Raji (cell line): ENCODE measurements around the gene ITPR2.

Source experiments
- POLR2A ChIP-seq: IDR thresholded peaks from 2 replicates; pipeline ENCODE4 v1.6.1; 2011; ENCODE audit warnings: low read depth, low read length, control low read depth; ENCODE audit not compliant: insufficient read depth

ITPR2 gene

DNA sequence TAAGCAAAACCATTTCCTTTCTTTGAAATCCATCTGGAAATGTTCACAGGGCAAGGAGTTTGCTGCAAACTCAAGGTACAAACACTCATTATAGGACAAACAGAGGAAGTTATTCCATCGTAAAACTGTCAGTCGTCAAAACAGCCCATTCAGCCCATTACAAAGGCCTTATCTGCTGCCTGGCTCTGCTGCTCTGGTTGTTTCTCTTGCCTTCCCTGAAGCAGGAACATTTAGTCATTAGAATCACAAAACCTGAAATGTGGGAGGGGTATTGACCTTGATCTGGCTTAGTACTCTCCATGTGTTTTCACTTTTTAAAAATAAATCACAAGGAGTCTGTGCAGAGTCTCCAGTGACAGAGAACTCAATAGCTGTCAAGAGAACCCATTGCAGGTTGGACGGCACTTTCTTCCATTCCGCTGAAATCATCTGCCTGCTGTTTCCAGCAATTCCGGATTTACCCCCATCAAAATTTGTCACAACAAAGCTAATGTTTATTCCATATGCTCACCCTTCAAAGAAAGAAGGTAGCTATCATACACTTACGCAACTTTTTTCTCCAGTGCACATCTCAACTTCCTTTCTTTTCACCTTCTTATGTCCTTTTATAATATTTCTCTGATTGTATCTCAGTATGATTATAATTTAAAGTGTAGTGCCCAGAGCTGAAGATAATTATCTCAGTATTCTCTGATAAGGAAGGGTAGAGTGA, 24.6 kb upstream of the ITPR2 start:
- no peak for TF ChIP-seq POLR2A

- no peak for TF ChIP-seq POLR2A
These were observed 22.3 kb upstream of the ITPR2 start for GRCh38 chr12:26855337-26855736.

GRCh38 chr12:26854031-26854390, 21.0 kb upstream of the ITPR2 start:
- TF ChIP-seq POLR2A: no peak

DNA sequence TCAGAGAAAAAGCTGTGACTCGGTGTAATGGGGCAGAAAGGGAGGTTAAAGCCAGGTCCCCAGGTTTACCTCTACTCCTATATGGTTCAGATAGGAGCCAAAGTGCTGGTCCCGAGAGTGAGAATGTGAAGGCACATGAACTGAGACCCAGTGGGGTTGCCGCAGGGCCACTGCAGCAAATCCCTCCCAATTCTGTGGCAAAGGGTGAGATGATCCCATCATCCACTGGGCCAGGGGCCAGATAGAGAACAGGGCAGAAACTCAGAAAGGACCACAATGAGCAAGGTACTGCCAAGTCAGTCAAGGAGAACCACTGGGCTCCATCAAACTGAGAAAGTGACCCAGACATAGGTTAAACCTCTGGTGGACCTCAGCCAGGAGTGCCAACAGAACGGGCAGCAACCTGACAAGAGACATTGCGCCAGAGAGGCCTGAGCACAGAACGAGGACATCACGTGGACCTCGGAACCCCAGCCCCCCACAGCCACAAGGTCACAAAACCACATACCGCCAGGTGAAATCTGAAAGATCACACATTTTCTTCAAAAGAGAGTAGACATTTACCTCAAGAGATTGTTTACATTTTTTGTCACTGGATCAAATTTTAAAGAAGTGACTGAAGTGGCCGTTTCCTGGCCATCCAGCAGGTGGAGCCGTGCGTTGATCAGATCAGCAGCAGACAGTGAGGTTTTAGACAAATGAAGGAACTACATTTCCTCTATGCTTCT, 20.5 kb upstream of the ITPR2 start:
- no peak for TF ChIP-seq POLR2A

- no peak for TF ChIP-seq POLR2A
These were observed 18.2 kb upstream of the ITPR2 start for GRCh38 chr12:26851031-26851809.

GRCh38 chr12:26848156-26848825, 15.3 kb upstream of the ITPR2 start:
- no peak for TF ChIP-seq POLR2A

DNA sequence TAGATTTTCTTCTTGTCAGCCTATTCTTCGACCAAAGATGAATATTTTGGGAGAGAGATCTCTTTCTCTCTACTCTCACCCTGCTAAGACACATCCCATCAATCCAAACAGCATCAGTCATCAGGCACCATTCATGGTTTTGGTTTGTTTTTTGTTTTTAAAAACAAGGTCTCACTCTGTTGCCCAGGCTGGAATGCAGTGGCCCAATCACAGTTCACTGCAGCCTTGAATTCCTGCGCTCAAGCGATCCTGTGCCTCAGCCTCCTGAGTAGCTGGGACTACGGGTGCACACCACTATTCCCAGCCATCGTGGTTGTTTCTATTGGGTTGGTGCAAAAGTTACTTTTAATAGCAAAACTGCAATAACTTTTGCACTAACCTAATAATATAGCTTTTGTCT, 14.4 kb upstream of the ITPR2 start:
- TF ChIP-seq POLR2A: no peak

DNA sequence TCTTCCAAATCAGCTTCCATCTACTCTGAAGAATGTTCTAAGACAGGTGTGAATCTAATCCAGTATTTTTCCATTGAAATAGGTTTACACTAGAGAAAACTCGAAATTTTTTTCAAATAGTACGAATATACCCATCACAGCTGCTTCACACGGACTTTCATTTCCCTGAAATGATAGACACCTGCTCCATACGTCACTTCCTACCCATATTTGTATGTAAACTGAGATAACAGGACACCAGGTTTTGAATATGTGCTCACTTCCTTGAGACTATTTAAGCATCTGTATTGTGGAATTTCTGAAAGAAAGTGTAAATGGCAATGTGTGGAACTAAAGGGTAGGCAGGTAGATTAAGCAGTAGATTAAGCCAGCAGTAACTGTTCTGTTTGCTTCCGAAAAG, 13.4 kb upstream of the ITPR2 start:
- no peak for TF ChIP-seq POLR2A

GRCh38 chr12:26845984-26846383, 13.0 kb upstream of the ITPR2 start:
- TF ChIP-seq POLR2A: no peak

DNA sequence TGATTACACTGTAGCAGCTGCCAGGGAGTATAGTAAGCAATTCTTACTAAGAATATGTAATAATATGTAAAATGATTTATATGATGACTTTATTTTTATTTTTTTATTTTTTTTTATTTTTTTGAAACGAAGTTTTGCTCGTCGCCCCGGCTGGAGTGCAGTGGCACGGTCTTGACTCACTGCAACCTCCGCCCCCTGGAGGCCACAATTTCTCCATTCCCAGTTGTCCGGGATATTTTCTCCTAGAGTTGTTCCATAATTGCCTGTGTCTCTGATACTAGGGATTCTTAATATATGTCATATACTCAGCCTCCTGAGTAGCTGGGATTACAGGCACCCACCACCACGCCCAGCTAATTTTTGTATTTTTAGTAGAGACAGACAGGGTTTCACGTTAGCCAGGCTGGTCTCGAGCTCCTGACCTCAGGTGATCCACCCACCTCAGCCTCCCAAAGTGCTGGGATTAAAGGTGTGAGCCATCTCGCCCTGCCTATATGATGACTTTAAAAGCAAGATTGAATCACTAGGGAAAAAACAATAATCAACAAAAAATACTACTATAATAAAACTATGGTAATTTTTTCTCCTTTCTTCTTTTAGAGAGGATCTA, 12.2 kb upstream of the ITPR2 start:
- no peak for TF ChIP-seq POLR2A

DNA sequence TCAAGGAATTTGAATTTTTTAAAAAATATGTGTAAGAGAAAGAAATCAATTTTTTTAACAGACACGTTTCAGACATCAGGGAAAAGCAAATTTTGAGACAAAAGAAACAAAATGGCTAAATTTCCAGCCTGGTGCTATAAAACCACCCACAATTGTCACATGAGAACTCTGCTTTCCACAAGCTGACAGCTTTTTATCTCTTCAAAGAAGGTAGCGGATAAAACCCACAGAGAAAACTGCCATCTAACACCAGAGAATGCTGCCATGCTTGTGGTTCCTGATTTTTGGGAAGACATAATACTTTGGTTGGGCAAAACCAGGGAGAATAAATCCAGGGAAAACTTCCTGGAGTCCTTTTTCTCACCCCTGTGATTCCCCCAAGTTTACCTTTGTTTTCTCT, 10.3 kb upstream of the ITPR2 start:
- no peak for TF ChIP-seq POLR2A

DNA sequence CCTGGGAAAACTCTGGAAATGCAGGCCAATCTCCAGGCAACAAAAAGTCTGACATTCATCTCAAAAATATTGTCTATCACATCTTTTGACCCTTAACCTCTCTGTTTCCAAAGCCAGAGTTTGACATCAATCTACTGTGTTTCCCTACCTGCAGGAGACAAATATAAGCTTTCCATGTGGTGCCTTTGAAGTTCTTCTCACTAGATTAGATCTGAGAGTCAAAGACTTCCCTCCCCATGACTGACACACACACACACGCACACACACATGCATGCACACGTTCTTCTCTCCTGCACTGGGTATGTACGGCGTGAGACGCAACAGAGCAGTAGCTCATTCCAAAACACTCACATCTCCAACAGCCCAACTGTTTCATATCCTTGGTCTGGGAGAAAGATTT, 8.1 kb upstream of the ITPR2 start:
- TF ChIP-seq POLR2A: no peak

DNA sequence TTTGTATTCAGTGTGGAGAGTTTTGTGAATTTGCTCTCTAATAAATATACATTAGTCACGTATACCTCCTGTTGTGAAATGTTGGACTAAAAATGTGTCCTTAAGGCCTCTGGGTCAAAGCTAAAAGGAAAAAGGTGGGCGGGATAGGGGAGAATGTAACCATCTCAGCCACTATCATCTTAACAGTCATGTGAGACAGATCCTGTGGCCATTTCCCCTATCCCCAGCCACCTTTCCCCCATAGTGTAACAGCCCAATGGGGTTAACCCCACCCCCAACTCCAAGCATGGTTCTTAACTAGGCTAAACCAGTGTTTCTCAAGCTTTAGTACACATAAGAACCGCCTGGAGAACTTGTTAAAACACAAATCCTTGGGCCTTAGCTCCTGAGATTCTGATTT, 6.5 kb upstream of the ITPR2 start:
- no peak for TF ChIP-seq POLR2A

GRCh38 chr12:26838888-26839416, 6.0 kb upstream of the ITPR2 start:
- TF ChIP-seq POLR2A: no peak

GRCh38 chr12:26836201-26836600, 3.2 kb upstream of the ITPR2 start:
- TF ChIP-seq POLR2A: no peak

- TF ChIP-seq POLR2A: peak; percentile 48
These were observed 923 bp upstream of the ITPR2 start for GRCh38 chr12:26833743-26834490.
